ENCODE measurements around the gene ZNF652.

The ZNF652 gene

DNA sequence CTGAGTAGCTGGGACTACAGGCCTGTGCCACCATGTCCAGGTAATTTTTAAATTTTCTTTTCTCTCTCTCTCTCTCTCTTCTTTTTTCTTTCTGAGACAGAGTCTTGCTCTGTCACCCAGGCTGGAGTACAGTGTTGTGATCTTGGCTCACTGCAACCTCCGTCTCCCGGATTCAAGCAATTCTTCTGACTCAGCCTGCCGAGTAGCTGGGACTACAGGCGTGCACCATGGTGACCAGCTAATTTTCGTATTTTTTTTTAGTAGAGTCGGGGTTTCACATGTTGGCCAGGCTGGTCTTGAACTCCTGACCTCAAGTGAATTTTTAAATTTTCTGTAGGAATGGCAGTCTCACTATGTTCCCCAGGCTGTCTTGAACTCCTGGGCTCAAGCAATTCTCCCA is 11.1 kb upstream of the ZNF652 start:
- TF ChIP-seq, protein P1, sequence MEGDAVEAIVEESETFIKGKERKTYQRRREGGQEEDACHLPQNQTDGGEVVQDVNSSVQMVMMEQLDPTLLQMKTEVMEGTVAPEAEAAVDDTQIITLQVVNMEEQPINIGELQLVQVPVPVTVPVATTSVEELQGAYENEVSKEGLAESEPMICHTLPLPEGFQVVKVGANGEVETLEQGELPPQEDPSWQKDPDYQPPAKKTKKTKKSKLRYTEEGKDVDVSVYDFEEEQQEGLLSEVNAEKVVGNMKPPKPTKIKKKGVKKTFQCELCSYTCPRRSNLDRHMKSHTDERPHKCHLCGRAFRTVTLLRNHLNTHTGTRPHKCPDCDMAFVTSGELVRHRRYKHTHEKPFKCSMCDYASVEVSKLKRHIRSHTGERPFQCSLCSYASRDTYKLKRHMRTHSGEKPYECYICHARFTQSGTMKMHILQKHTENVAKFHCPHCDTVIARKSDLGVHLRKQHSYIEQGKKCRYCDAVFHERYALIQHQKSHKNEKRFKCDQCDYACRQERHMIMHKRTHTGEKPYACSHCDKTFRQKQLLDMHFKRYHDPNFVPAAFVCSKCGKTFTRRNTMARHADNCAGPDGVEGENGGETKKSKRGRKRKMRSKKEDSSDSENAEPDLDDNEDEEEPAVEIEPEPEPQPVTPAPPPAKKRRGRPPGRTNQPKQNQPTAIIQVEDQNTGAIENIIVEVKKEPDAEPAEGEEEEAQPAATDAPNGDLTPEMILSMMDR (IDR thresholded peaks at IDR 0.05; ENCODE audit: poor library complexity, severe bottlenecking): no peak
- ATAC-seq (ENCODE audit: low read depth) (no peak), DNase-seq (ENCODE audit: low spot score) (peak; percentile 6)
- no peak overlapping the region for H3K27ac ChIP-seq (ENCODE audit: poor library complexity, severe bottlenecking)
- no peaks in the 10 kb centered on the region for H3K4me1 ChIP-seq (ENCODE audit: insufficient read depth, poor library complexity, severe bottlenecking)
- no peak overlapping the region for H3K4me3 ChIP-seq (ENCODE audit: severe bottlenecking)
- H3K9me3 ChIP-seq (ENCODE audit: severe bottlenecking): no peaks in the 10 kb centered on the region
- H3K27me3 ChIP-seq (ENCODE audit: insufficient read depth, poor library complexity, severe bottlenecking): no peaks in the 10 kb centered on the region
- no peaks in the 10 kb centered on the region for H3K36me3 ChIP-seq (ENCODE audit: low read depth)

DNA sequence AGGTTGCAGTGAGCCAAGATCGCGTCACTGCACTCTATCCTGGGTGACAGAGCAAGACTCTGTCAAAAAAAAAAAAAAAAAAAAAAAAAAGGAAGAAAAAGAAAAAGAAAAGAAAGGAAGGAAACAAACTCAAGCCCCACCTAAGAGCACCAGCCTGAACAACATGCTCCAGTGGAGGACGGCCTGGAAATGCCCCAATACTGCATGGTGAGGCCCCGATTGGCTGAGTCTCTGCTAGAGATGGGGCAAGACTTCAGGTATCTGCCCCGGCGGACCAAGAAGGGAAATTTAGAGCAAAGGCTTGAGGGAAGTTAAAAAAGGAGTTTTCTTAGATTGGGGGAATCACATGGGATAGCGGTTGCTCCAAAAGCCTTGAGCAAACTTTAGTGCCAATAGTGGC is 10.4 kb upstream of the ZNF652 start:
- Histone ChIP-seq H3K36me3 (ENCODE audit: low read depth) (no peaks in the 10 kb centered on the region), H3K9me3 (ENCODE audit: severe bottlenecking) (no peaks in the 10 kb centered on the region), H3K27me3 (ENCODE audit: insufficient read depth, poor library complexity, severe bottlenecking) (no peaks in the 10 kb centered on the region), H3K4me1 (ENCODE audit: insufficient read depth, poor library complexity, severe bottlenecking) (no peaks in the 10 kb centered on the region), H3K27ac (ENCODE audit: poor library complexity, severe bottlenecking) (no peak overlapping the region), H3K4me3 (ENCODE audit: severe bottlenecking) (no peak overlapping the region)
- no peak for ATAC-seq (ENCODE audit: low read depth)
- DNase-seq (ENCODE audit: low spot score): no peak
- TF ChIP-seq, protein P1 (IDR thresholded peaks at IDR 0.05; ENCODE audit: poor library complexity, severe bottlenecking): no peak

- no peaks in the 10 kb centered on the region for H3K4me1 ChIP-seq (ENCODE audit: insufficient read depth, poor library complexity, severe bottlenecking)
- no peak overlapping the region for H3K27ac ChIP-seq (ENCODE audit: poor library complexity, severe bottlenecking)
- H3K9me3 ChIP-seq (ENCODE audit: severe bottlenecking): no peaks in the 10 kb centered on the region
- DNase-seq (ENCODE audit: low spot score) (no peak), ATAC-seq (ENCODE audit: low read depth) (0 out of 3 replicates have a peak, but pooled peaks have one; percentile 42)
- H3K27me3 ChIP-seq (ENCODE audit: insufficient read depth, poor library complexity, severe bottlenecking): no peaks in the 10 kb centered on the region
- TF ChIP-seq, protein P1 (IDR thresholded peaks at IDR 0.05; ENCODE audit: poor library complexity, severe bottlenecking): no peak
- H3K36me3 ChIP-seq (ENCODE audit: low read depth): no peaks in the 10 kb centered on the region
- no peak overlapping the region for H3K4me3 ChIP-seq (ENCODE audit: severe bottlenecking)
Measured at GRCh38 chr17:49370971-49371834, 9.2 kb upstream of the ZNF652 start.

DNA sequence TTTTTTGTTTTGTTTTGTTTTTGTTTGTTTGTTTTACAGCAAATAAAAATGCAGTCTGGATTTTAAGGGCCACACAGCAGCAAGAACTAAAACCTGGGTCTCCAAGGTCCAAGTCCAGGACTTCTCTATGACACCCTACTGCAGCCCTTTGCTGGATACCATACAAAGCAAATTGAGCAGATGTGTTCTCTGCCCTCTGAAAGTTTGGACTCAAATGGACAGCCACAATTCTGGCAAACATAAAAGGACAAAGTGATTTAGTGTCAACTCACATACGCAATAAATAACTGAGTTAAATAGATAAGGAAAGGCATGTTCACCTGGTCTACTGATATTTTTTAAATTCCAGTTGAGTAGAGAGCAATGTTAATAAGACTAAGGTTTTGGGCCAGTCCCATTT is 7.7 kb upstream of the ZNF652 start:
- DNase-seq (ENCODE audit: low spot score): no peak
- TF ChIP-seq, protein P1 (IDR thresholded peaks at IDR 0.05; ENCODE audit: poor library complexity, severe bottlenecking): no peak
- no peaks in the 10 kb centered on the region for H3K36me3 ChIP-seq (ENCODE audit: low read depth)
- no peak for ATAC-seq (ENCODE audit: low read depth)
- H3K4me1 ChIP-seq (ENCODE audit: insufficient read depth, poor library complexity, severe bottlenecking): no peaks in the 10 kb centered on the region
- no peaks in the 10 kb centered on the region for H3K9me3 ChIP-seq (ENCODE audit: severe bottlenecking)
- H3K27me3 ChIP-seq (ENCODE audit: insufficient read depth, poor library complexity, severe bottlenecking): no peaks in the 10 kb centered on the region
- no peak overlapping the region for H3K27ac ChIP-seq (ENCODE audit: poor library complexity, severe bottlenecking)
- no peak overlapping the region for H3K4me3 ChIP-seq (ENCODE audit: severe bottlenecking)

DNA sequence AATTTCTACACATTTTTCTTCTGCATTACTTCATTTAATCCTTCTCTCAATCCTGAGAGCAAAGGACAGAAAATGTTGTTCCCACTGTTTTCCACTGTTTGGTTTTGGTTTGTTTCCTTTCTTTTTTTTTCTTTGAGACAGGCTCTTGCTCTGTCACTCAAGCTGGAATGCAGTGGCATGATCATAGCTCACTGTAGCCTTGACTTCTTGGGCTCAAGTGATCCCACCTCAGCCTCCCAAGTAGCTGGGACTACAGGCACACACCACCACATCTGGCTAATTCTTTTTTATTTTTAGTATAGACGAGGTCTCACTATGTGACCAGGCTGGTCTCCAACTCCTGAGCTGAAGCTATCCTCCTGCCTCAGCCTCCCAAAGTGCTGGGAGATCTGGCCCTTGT is 7.0 kb upstream of the ZNF652 start:
- no peak overlapping the region for H3K27ac ChIP-seq (ENCODE audit: poor library complexity, severe bottlenecking)
- TF ChIP-seq, protein P1 (IDR thresholded peaks at IDR 0.05; ENCODE audit: poor library complexity, severe bottlenecking): no peak
- ATAC-seq (ENCODE audit: low read depth) (no peak), DNase-seq (ENCODE audit: low spot score) (no peak)
- no peaks in the 10 kb centered on the region for H3K4me1 ChIP-seq (ENCODE audit: insufficient read depth, poor library complexity, severe bottlenecking)
- no peaks in the 10 kb centered on the region for H3K36me3 ChIP-seq (ENCODE audit: low read depth)
- no peaks in the 10 kb centered on the region for H3K9me3 ChIP-seq (ENCODE audit: severe bottlenecking)
- no peak overlapping the region for H3K4me3 ChIP-seq (ENCODE audit: severe bottlenecking)
- no peaks in the 10 kb centered on the region for H3K27me3 ChIP-seq (ENCODE audit: insufficient read depth, poor library complexity, severe bottlenecking)
